ENCODE results near the gene FAM120A.

Gene FAM120A

DNA sequence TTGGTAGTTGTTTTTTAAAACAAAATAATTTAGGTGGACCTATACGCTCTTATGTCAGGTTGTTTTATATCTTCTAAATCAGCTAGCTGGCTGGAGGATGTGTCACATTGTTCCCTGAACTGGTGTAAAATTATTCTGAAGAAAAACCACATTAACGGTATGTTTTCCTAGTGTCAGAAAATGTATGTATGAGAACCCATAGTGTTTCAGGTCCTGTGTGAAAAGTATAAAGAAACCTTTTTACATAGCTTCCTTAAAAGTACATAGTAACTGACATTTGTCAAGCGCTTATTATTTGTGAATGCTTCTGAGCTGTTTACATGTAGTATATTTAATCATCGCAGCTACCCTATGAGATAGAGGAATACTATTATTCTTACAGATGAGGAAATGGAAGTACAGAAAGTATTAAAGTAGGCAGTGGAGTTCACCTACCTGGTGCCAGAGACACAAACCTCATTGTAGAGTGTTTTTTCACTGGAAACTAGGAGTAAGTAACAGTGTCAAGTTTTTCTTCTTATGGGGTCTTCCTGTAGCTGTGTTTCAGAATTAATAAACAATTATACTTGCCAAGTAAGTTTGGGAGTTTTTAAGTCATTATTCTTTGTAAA is 12.3 kb downstream of the FAM120A start:
- TF ChIP-seq, protein P1, sequence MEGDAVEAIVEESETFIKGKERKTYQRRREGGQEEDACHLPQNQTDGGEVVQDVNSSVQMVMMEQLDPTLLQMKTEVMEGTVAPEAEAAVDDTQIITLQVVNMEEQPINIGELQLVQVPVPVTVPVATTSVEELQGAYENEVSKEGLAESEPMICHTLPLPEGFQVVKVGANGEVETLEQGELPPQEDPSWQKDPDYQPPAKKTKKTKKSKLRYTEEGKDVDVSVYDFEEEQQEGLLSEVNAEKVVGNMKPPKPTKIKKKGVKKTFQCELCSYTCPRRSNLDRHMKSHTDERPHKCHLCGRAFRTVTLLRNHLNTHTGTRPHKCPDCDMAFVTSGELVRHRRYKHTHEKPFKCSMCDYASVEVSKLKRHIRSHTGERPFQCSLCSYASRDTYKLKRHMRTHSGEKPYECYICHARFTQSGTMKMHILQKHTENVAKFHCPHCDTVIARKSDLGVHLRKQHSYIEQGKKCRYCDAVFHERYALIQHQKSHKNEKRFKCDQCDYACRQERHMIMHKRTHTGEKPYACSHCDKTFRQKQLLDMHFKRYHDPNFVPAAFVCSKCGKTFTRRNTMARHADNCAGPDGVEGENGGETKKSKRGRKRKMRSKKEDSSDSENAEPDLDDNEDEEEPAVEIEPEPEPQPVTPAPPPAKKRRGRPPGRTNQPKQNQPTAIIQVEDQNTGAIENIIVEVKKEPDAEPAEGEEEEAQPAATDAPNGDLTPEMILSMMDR (IDR thresholded peaks at IDR 0.05; ENCODE audit: borderline replicate concordance, insufficient read depth, low read depth, low read length): no peak
- no peak overlapping the region for H3K4me3 ChIP-seq (ENCODE audit: low read depth, low read length)

DNA sequence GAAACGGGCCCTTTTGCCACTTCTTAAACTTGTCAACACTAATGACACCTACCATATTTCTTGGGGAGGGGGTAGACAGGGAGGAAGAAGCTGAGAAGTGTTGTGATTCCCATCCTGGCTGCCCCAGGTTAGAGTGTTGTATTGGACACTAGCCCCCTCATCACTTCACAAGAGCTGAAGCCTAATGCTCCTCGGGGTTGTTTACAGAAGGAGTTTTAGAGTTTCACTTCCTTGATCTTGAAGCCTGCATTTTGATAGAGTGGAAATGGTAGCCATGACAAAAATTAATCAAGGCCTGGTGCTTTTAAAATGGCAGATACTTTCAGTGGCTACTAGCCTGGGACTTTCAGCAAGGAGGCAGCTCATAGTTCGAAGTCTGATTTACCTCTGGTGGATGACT is 12.9 kb downstream of the FAM120A start:
- TF ChIP-seq, protein P1 (IDR thresholded peaks at IDR 0.05; ENCODE audit: borderline replicate concordance, insufficient read depth, low read depth, low read length): no peak
- H3K4me3 ChIP-seq (ENCODE audit: low read depth, low read length): no peak overlapping the region

DNA sequence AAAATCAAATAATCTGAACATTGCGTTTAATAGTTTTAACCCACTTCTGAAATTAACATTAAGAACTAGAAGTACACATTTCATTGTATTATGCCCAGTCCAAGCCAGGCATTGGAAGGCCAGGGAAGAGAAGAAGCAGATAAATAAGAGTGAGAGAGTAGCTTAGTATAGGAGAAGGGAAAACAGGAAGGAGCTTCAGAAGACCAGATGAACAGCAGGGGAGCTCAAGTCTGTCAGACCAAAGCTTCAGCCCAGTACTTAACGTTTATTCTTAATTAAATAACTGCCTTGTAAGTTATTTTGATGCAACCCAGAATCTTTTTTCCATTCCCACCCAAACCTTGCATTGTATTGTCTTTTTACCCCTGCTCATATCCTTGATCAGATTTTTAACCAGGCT is 13.4 kb downstream of the FAM120A start:
- H3K4me3 ChIP-seq (ENCODE audit: low read depth, low read length): no peak overlapping the region

DNA sequence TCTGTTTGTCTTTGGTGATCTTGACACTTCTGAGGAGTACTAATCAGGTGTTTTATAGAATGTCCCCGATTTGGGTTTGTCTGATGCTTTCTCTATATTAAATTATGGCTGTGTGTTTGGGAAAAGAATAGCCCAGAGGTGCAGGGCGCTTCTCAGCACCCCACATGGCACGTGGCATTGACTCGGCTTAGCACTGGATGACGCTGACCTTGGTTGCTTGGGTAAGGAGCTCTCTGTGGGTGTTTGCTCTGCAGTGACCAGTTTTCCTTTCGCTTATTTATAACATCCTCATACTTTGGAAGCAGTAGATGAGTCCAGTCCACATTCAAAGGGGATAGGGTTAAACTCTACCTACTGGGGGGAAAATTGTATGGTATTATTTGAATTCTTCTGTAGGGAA is 14.4 kb downstream of the FAM120A start:
- no peak overlapping the region for H3K4me3 ChIP-seq (ENCODE audit: low read depth, low read length)
- TF ChIP-seq, protein P1 (IDR thresholded peaks at IDR 0.05; ENCODE audit: borderline replicate concordance, insufficient read depth, low read depth, low read length): no peak

More for the DNA sequence above, 13.4 kb downstream of the FAM120A start:
- TF ChIP-seq, protein P1 (IDR thresholded peaks at IDR 0.05; ENCODE audit: borderline replicate concordance, insufficient read depth, low read depth, low read length): no peak

DNA sequence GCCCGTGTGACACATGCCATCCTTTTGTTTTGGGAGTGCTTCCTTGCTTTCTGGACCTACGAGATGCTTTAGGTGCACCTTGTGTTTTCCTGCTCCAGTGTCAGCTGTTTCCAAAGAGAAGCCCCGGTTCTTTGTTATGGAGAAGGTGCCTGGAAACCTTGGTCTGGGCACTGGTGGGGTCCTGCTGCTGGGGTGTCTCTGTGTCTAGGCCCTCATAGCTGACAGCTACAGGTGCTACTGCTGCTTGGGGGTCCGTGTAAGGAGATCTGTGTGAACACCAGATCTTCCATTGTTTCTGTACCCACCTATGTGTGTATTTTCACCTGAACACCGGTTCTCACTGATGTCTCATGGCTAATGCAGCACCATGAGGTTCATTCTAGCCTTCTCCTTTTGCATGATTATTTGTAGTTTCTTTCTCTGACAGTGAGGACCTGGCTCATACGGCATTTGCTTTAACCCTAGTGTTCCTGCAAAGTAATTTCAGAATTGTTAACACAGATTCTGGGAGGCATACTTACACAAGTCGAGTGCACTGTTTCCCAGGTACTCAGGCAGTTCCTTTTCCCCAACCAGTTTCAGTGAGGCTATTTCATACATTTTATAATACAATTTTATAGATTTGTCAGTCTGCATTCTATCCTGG is 15.1 kb downstream of the FAM120A start:
- H3K4me3 ChIP-seq (ENCODE audit: low read depth, low read length): no peak overlapping the region
- TF ChIP-seq, protein P1 (IDR thresholded peaks at IDR 0.05; ENCODE audit: borderline replicate concordance, insufficient read depth, low read depth, low read length): no peak

DNA sequence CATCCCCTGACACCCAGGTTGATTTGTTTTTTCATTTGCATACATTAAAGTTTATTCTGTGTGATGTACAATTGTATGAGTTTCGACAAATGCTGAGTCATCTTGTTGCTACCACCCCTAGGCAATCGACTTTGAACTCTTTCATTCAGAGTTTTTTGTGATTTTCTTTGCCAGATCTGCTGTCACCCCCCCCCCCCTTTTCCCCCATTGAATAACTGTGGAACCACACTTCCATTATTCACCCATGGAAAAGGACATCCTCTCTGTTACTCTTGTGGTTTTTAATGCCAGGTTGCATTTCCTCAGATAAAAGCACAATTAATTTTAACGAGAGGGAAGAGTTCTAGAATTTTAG is 15.6 kb downstream of the FAM120A start:
- TF ChIP-seq, protein P1 (IDR thresholded peaks at IDR 0.05; ENCODE audit: borderline replicate concordance, insufficient read depth, low read depth, low read length): no peak
- no peak overlapping the region for H3K4me3 ChIP-seq (ENCODE audit: low read depth, low read length)

DNA sequence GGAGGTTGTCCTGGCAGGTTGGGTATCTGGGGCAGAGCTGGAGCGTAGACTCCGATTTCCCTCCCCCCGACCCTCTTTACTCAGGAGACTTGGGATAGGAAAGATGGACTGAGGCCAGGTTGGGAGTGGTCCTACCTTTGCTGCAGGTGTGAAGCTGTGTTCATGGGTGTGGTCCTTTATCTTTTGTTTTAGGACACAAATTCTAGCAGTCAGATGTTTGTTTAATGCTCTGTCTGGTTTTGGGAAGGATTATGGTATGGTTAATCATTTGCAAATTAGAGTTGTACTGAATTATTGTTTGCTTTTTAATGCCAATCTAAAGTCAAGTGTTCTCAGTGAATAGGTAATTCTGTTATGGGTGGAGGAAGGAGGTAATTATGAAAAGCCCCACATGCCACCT is 16.0 kb downstream of the FAM120A start:
- H3K4me3 ChIP-seq (ENCODE audit: low read depth, low read length): no peak overlapping the region
- TF ChIP-seq, protein P1 (IDR thresholded peaks at IDR 0.05; ENCODE audit: borderline replicate concordance, insufficient read depth, low read depth, low read length): no peak
